Activated CD8-positive, alpha-beta T cell treated with anti-CD3 and anti-CD28 coated beads for 36 hours (primary cell): ENCODE results near the gene NUDT14. TPM values are rescaled to one million over a fixed set of nuclear protein-coding genes. Genes with fewer than 3 reads are reported as not detected.

ENCODE experiments used
- ATAC-seq: fragments of 200-7000 bp; cut with Tn5 transposase; one replicate; pipeline ENCODE4 v1.10.0; 2021; ENCODE audit warnings: mild to moderate bottlenecking, moderate library complexity
- CTCF ChIA-PET: fragments of 350-600 bp; sonication (Branson Sonifier 250); formaldehyde crosslinking; loops from one replicate; lab custom pipeline; 2021; ENCODE audit warnings: antibody characterized with exemption; lab: Charles Lee
- POLR2A ChIA-PET: fragments of 350-600 bp; sonication (Branson Sonifier 250); formaldehyde crosslinking; loops from one replicate; lab custom pipeline; 2021; ENCODE audit warnings: antibody characterized with exemption; lab: Charles Lee
- DNase-seq: peaks from one replicate; pipeline ENCODE4 v3.0.0-alpha.2; 2020
- H3K27ac Mint-ChIP-seq: one replicate; pipeline ENCODE4 v1.8.0; 2021; ENCODE audit warnings: mild to moderate bottlenecking, mixed read lengths
- H3K27me3 Mint-ChIP-seq: one replicate; pipeline ENCODE4 v1.8.0; 2021; ENCODE audit warnings: mixed read lengths
- H3K36me3 Mint-ChIP-seq: one replicate; pipeline ENCODE4 v1.8.0; 2021; ENCODE audit warnings: low read depth, mixed read lengths
- H3K4me1 Mint-ChIP-seq: one replicate; pipeline ENCODE4 v1.8.0; 2021; ENCODE audit warnings: low read depth, mixed read lengths
- H3K4me3 Mint-ChIP-seq: one replicate; pipeline ENCODE4 v1.8.0; 2021; ENCODE audit warnings: mild to moderate bottlenecking, moderate library complexity, mixed read lengths
- H3K9me3 Mint-ChIP-seq: one replicate; pipeline ENCODE4 v1.8.0; 2021; ENCODE audit warnings: mixed read lengths
- intact Hi-C: fragments of 100-400 bp; cut with micrococcal nuclease; formaldehyde crosslinking; loops from one replicate; pipeline ENCODE4 v1.10.0; 2022
- total RNA-seq, 2 experiments: library from RNA; stranded (reverse); gene quantifications; one replicate each; pipeline ENCODE4 v1.2.3, GENCODE V29; 2021
- TF ChIP-seq, protein P1 (sequence below): fragments of 200-600 bp; IDR thresholded peaks from one replicate; pipeline ENCODE4 v1.8.0; 2022; ENCODE audit warnings: antibody characterized with exemption, mild to moderate bottlenecking

The NUDT14 gene
- total RNA-seq, 2 experiments from 2014 or later, result 9.3 to 9.7 TPM

DNA sequence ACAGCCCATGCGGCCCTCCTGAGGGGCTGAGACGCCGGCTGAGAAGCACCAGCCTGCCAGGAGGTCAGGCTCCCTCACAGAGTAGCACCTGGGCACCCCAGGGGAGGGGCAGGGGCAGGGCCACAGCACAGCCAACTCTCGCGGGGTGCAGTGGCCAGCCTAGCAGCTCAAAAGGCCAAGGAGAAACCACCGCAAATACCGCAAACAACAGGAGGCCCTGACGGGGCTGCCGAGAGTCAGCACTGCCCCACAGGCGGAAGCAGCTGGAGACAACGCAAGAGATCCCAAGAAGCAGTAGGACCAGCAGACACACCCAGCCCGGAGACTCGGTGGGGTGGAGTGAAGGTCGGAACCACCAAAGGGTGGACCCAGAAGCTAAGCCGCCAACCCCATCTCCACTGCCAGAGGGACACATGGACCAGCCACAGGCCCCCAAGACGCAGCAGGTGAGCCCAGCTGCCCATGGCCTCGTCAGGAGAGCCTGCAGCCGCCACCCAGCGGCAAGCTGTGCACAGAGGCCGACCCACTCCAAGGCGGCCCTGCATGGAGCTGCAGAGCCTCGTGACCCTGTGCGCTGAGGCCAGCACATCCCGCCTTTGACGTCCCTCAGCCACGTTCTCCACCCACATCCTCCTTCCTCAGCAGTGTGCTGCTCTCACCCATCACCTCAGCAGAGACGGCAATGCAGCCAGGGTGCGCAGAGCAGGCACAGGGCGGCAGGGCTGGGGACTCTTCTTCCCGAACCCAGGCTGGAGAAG, 35.6 kb upstream of the NUDT14 start:
- intact Hi-C loops, result no loop called here
- no peak for ATAC-seq
- no peaks in the 10 kb centered on the region for H3K27me3 Mint-ChIP-seq
- DNase-seq, result no peak
- ChIA-PET POLR2A (no interaction called here), CTCF (no interaction called here)
- peaks cover 4% of the 10 kb centered on the region for H3K36me3 Mint-ChIP-seq
- H3K4me3 Mint-ChIP-seq, result no peak overlapping the region
- TF ChIP-seq, protein P1, sequence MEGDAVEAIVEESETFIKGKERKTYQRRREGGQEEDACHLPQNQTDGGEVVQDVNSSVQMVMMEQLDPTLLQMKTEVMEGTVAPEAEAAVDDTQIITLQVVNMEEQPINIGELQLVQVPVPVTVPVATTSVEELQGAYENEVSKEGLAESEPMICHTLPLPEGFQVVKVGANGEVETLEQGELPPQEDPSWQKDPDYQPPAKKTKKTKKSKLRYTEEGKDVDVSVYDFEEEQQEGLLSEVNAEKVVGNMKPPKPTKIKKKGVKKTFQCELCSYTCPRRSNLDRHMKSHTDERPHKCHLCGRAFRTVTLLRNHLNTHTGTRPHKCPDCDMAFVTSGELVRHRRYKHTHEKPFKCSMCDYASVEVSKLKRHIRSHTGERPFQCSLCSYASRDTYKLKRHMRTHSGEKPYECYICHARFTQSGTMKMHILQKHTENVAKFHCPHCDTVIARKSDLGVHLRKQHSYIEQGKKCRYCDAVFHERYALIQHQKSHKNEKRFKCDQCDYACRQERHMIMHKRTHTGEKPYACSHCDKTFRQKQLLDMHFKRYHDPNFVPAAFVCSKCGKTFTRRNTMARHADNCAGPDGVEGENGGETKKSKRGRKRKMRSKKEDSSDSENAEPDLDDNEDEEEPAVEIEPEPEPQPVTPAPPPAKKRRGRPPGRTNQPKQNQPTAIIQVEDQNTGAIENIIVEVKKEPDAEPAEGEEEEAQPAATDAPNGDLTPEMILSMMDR, result no peak
- no peaks in the 10 kb centered on the region for H3K9me3 Mint-ChIP-seq
- H3K4me1 Mint-ChIP-seq, result no peaks in the 10 kb centered on the region
- no peak overlapping the region for H3K27ac Mint-ChIP-seq

DNA sequence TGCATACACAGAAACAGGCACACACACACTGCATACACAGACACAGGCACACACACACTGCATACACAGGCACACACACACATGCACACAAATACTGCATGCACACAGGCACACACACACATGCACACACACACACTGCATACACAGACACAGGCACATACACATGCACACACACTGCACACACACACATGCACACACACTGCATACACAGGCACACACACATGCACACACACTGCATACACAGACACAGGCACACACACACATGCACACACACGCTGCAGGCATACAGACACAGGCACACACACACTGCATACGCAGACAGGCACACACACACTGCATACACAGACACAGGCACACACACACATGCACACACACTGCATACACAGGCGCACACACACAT, 34.5 kb upstream of the NUDT14 start:
- no peaks in the 10 kb centered on the region for H3K27me3 Mint-ChIP-seq
- ATAC-seq (no peak), DNase-seq (no peak)
- intact Hi-C loops, result no loop called here
- no peaks in the 10 kb centered on the region for H3K9me3 Mint-ChIP-seq
- no peak overlapping the region for H3K4me3 Mint-ChIP-seq
- TF ChIP-seq, protein P1, result no peak
- no peak overlapping the region for H3K27ac Mint-ChIP-seq
- ChIA-PET CTCF (no interaction called here), POLR2A (no interaction called here)
- H3K4me1 Mint-ChIP-seq, result no peaks in the 10 kb centered on the region
- peaks cover 4% of the 10 kb centered on the region for H3K36me3 Mint-ChIP-seq

DNA sequence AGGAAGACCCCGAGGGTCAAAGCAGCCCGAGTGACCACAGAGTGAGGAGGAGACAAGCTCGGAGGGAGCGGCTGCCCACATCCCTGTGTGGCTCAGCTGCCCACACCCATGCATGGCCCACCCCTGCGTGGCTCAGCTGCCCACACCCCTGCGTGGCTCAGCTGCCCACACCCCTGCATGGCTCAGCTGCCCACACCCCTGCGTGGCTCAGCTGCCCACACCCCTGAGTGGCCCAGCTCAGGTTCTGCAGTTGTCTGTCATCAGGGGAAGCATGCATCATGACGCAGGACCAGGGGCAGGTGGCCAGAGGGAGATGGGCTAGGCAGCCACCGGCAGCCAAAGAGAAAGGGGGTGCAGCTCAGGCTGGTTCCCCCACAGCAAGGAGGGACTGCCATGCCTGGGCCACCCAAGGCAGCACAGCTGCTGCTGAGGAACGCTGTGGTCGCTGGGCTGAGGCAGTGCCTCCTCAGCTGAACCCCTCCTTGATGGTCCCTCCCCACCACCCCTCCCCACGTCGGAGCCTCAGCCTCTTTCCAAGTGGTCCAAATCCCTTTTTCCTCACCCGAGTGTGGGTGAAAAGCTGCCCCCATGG, 33.3 kb upstream of the NUDT14 start:
- Mint-ChIP-seq H3K36me3 (peaks cover 3% of the 10 kb centered on the region), H3K4me1 (no peaks in the 10 kb centered on the region), H3K4me3 (no peak overlapping the region), H3K9me3 (no peaks in the 10 kb centered on the region), H3K27ac (no peak overlapping the region), H3K27me3 (no peaks in the 10 kb centered on the region)
- ChIA-PET CTCF (interaction anchor here (1.9 kb wide), 1 partner anchor 10 kb away, joined by 8 read pairs; no protein-coding TSS in a partner anchor), POLR2A (no interaction called here)
- DNase-seq (no peak), ATAC-seq (no peak)
- intact Hi-C loops, result no loop called here
- TF ChIP-seq, protein P1, result no peak

DNA sequence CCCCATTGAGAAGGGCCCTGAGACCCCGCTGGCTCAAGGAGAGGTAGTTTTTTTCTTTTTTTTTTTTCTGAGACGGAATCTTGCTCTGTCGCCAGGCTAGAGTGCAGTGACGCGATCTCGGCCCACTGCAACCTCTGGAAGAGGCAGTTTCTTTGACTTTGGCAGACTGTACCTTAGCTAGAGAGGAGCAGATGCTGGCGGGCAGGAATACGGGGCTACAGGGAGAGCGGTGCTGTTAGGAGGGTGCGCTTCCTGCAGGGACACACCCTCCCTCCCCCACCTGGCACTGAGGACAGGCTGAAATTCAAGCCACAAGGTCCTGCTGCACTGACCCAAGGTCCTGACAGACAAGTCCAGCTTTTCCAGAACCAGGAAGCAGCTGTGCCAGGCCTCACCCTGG, 32.2 kb upstream of the NUDT14 start:
- H3K9me3 Mint-ChIP-seq, result no peaks in the 10 kb centered on the region
- ChIA-PET POLR2A (no interaction called here), CTCF (interaction anchor here (1.9 kb wide), 1 partner anchor 9 kb away, joined by 8 read pairs; no protein-coding TSS in a partner anchor)

More for the DNA sequence above, 32.2 kb upstream of the NUDT14 start:
- no peaks in the 10 kb centered on the region for H3K36me3 Mint-ChIP-seq
- no peaks in the 10 kb centered on the region for H3K27me3 Mint-ChIP-seq
- ATAC-seq (no peak), DNase-seq (no peak)
- TF ChIP-seq, protein P1, result no peak
- no peaks in the 10 kb centered on the region for H3K4me1 Mint-ChIP-seq
- intact Hi-C loops, result no loop called here
- H3K4me3 Mint-ChIP-seq, result no peak overlapping the region
- no peak overlapping the region for H3K27ac Mint-ChIP-seq
